HepG2 (cell line): ENCODE results near the gene CPNE8. TPM values are rescaled to one million over a fixed set of nuclear protein-coding genes. Genes with fewer than 3 reads are reported as not detected.

Experiments
- ATAC-seq: fragments of 200-7000 bp; cut with Tn5 transposase; 3 replicates; pipeline ENCODE4 v1.9.1; 2020; ENCODE audit warnings: mild to moderate bottlenecking, moderate library complexity
- BruUV-seq: library from RNA; stranded (reverse); fragments of 400-500 nt; replicated peaks from 2 replicates; lab custom pipeline; 2021; lab: Mats Ljungman, UMichigan
- CTCF ChIA-PET: fragments of 300-600 bp; formaldehyde crosslinking; extraction: SDS; loops from one replicate; lab custom pipeline; 2021; ENCODE audit warnings: low total read pairs, inconsistent platforms, low intra/inter-chr PET ratio; lab: Yijun Ruan, JAX
- POLR2A ChIA-PET: fragments of 350-600 bp; sonication (Branson Sonifier 250); formaldehyde crosslinking; loops from one replicate; lab custom pipeline; 2020; ENCODE audit warnings: antibody characterized with exemption, inconsistent platforms; lab: Yijun Ruan, JAX
- DNase-seq: peaks from one replicate; pipeline ENCODE4 v3.0.0-alpha.2; 2015; ENCODE audit warnings: low spot score
- FAIRE-seq: peaks from 3 replicates; lab custom pipeline; 2011; peaks lifted over from hg19 to GRCh38; lab: Jason Lieb, UNC
- H2AFZ ChIP-seq: one replicate; pipeline ENCODE4 v1.6.1; 2011; ENCODE audit warnings: low read length, inconsistent platforms
- H3K27ac ChIP-seq: fragments of 300-600 bp; 3 replicates; pipeline ENCODE4 v1.8.0; 2011; ENCODE audit warnings: mixed run types, mild to moderate bottlenecking, mixed read lengths, low read length, inconsistent platforms; ENCODE audit not compliant: insufficient read depth; ENCODE audit errors: extremely low read length
- H3K27me3 ChIP-seq, 2 experiments: fragments of 200-600 bp in 1 of 2; 2 replicates in 1 of 2; 3 replicates in 1 of 2; pipeline versions ENCODE4 v1.6.0 to v1.8.0; 2011; ENCODE audit warnings: low read length in 2 of 2, mild to moderate bottlenecking in 2 of 2, moderate library complexity in 2 of 2, inconsistent platforms in 1 of 2; ENCODE audit not compliant: insufficient read depth in 2 of 2, control insufficient read depth in 1 of 2
- H3K36me3 ChIP-seq, 2 experiments: fragments of 200-600 bp in 1 of 2; replicated peaks in 1 of 2; 2 replicates in 1 of 2; 3 replicates in 1 of 2; pipeline versions ENCODE4 v1.5.1 to v1.8.0; 2011; ENCODE audit warnings: low read length in 2 of 2, inconsistent platforms in 1 of 2; ENCODE audit not compliant: insufficient read depth in 2 of 2, control insufficient read depth in 1 of 2
- H3K4me1 ChIP-seq: 2 replicates; pipeline ENCODE4 v1.5.1; 2012; ENCODE audit warnings: low read length, inconsistent platforms; ENCODE audit not compliant: insufficient read depth
- H3K4me2 ChIP-seq: 2 replicates; pipeline ENCODE4 v1.6.0; 2011; ENCODE audit warnings: low read depth, low read length, inconsistent platforms
- H3K4me3 ChIP-seq, 3 experiments: fragments of 200-600 bp in 1 of 3; sonication (generic), shearing (Covaris generic) in 1 of 3; replicated peaks in 1 of 3; 2 replicates each; pipeline ENCODE4 v1.5.1; 2011 to 2016; ENCODE audit warnings: low read length in 3 of 3, inconsistent platforms in 2 of 3, low read depth in 2 of 3, mild to moderate bottlenecking in 2 of 3, control low read depth in 1 of 3, mixed read lengths in 1 of 3; ENCODE audit not compliant: insufficient read depth in 1 of 3
- H3K79me2 ChIP-seq: one replicate; pipeline ENCODE4 v1.6.1; 2011; ENCODE audit warnings: low read length, inconsistent platforms; ENCODE audit not compliant: insufficient read depth
- H3K9ac ChIP-seq: 2 replicates; pipeline ENCODE4 v1.6.0; 2011; ENCODE audit warnings: mild to moderate bottlenecking, low read depth, low read length, inconsistent platforms; ENCODE audit not compliant: insufficient read depth
- H3K9me3 ChIP-seq: 2 replicates; pipeline ENCODE4 v1.5.1; 2012; ENCODE audit warnings: mild to moderate bottlenecking, low read length
- H4K20me1 ChIP-seq: 2 replicates; pipeline ENCODE4 v1.6.0; 2011; ENCODE audit warnings: inconsistent platforms, mild to moderate bottlenecking, low read length, moderate library complexity; ENCODE audit not compliant: insufficient read depth
- CBX5 ChIP-seq: sonication (generic); formaldehyde crosslinking; IDR thresholded peaks from 2 replicates; pipeline ENCODE4 v1.4.0; 2020; ENCODE audit warnings: missing genetic modification reagents, borderline replicate concordance
- CSRNP2 ChIP-seq: sonication (generic); formaldehyde crosslinking; conservative IDR thresholded peaks from 2 replicates; pipeline ENCODE4 v1.8.0; 2022; ENCODE audit warnings: low read depth, missing genetic modification reagents
- DRAP1 ChIP-seq: IDR thresholded peaks from 2 replicates; pipeline ENCODE4 v1.6.1; 2016; ENCODE audit warnings: missing genetic modification reagents, missing compliant biosample characterization
- DZIP1 ChIP-seq: sonication (generic); formaldehyde crosslinking; IDR thresholded peaks from 2 replicates; pipeline ENCODE4 v1.5.0; 2020; ENCODE audit warnings: mild to moderate bottlenecking, missing genetic modification reagents
- EP300 ChIP-seq, 3 experiments: sonication (generic) in 1 of 3; formaldehyde crosslinking in 1 of 3; IDR thresholded peaks; 2 replicates each; pipeline versions ENCODE4 v1.5.1 to v1.6.1; 2011 to 2020; ENCODE audit warnings: low read depth in 2 of 3, low read length in 2 of 3, borderline replicate concordance in 1 of 3, improper control_type of control experiment in 1 of 3, mild to moderate bottlenecking in 1 of 3, missing genetic modification reagents in 1 of 3, moderate library complexity in 1 of 3
- FOSL1 ChIP-seq: sonication (generic); formaldehyde crosslinking; IDR thresholded peaks from 2 replicates; pipeline ENCODE4 v1.9.0; 2021; ENCODE audit warnings: missing genetic modification reagents, borderline replicate concordance
- GATA4 ChIP-seq: sonication (generic); IDR thresholded peaks from 2 replicates; pipeline ENCODE4 v1.6.1; 2016; ENCODE audit warnings: antibody characterized with exemption, low read depth, borderline replicate concordance
- GFI1 ChIP-seq: sonication (generic); formaldehyde crosslinking; IDR thresholded peaks from 2 replicates; pipeline ENCODE4 v1.5.0; 2020; ENCODE audit warnings: missing genetic modification reagents, mild to moderate bottlenecking, borderline replicate concordance
- HHEX ChIP-seq: IDR thresholded peaks from 2 replicates; pipeline ENCODE4 v1.6.1; 2016; ENCODE audit warnings: control low read depth
- HOXA3 ChIP-seq: sonication (generic); formaldehyde crosslinking; IDR thresholded peaks from 2 replicates; pipeline ENCODE4 v1.5.0; 2020; ENCODE audit warnings: missing genetic modification reagents
- HOXA9 ChIP-seq: sonication (generic); formaldehyde crosslinking; IDR thresholded peaks from 2 replicates; pipeline ENCODE4 v1.8.1; 2022; ENCODE audit warnings: missing genetic modification reagents, mild to moderate bottlenecking, moderate library complexity, borderline replicate concordance
- SAP130 ChIP-seq: IDR thresholded peaks from 2 replicates; pipeline ENCODE4 v1.6.1; 2016; ENCODE audit warnings: low read depth
- TARDBP ChIP-seq: sonication (generic); formaldehyde crosslinking; IDR thresholded peaks from 2 replicates; pipeline ENCODE4 v1.8.0; 2022; ENCODE audit warnings: mild to moderate bottlenecking, missing genetic modification reagents
- ZNF276 ChIP-seq: sonication (generic); formaldehyde crosslinking; IDR thresholded peaks from 2 replicates; pipeline ENCODE4 v1.4.0; 2020; ENCODE audit warnings: mild to moderate bottlenecking, low read depth, missing genetic modification reagents
- ZNF468 ChIP-seq: sonication (generic); formaldehyde crosslinking; IDR thresholded peaks from 2 replicates; pipeline ENCODE4 v1.8.0; 2022; ENCODE audit warnings: mild to moderate bottlenecking, moderate library complexity, missing genetic modification reagents
- ZNF547 ChIP-seq: sonication (generic); formaldehyde crosslinking; IDR thresholded peaks from 2 replicates; pipeline ENCODE4 v1.5.1; 2020; ENCODE audit warnings: mild to moderate bottlenecking, missing genetic modification reagents
- ZNF780A ChIP-seq: sonication (generic); formaldehyde crosslinking; IDR thresholded peaks from 2 replicates; pipeline ENCODE4 v1.8.0; 2022; ENCODE audit warnings: mild to moderate bottlenecking, missing genetic modification reagents, moderate library complexity
- ZNF782 ChIP-seq: sonication (generic); formaldehyde crosslinking; IDR thresholded peaks from 2 replicates; pipeline ENCODE4 v1.4.0; 2020; ENCODE audit warnings: missing genetic modification reagents, mild to moderate bottlenecking, borderline replicate concordance
- WGBS: methylation state at CpG from one replicate; pipeline ENCODE4 v1.1.6; 2017; ENCODE audit warnings: low lambda C conversion rate; 5-methylcytosine and 5-hydroxymethylcytosine counted together
- in situ Hi-C: cut with HindIII; loops from 2 replicates; pipeline ENCODE4 v1.10.0; 2017; ENCODE audit warnings: low pct_unique_long_range_greater_than_20kb; ENCODE audit not compliant: extremely low pct_ligation_motif_present
- intact Hi-C: fragments of 100-400 bp; cut with micrococcal nuclease; formaldehyde crosslinking; loops from one replicate; pipeline ENCODE4 v1.10.0; 2022; ENCODE audit not compliant: unreplicated experiment
- polyA plus RNA-seq, 8 experiments: library from polyadenylated mRNA; depleted of rRNA in 3 of 8; stranded (reverse) in 7 of 8; unstranded in 1 of 8; fragments of >200 nt; fragmentation: Illumina TruSeq in 4 of 8; extraction: Trizol in 4 of 8; gene quantifications; 2 replicates each; pipeline versions ENCODE4 v1.2.1 to v1.2.3, GENCODE V29; 2011 to 2016; ENCODE audit warnings: low read depth in 4 of 8, missing spikeins in 1 of 8, mixed read lengths in 1 of 8; ENCODE audit not compliant: insufficient read depth in 1 of 8
- total RNA-seq, 5 experiments: library from RNA; depleted of rRNA; stranded (reverse); fragments of >200 nt; fragmentation: Illumina TruSeq; extraction: Trizol; gene quantifications; 2 replicates each; pipeline ENCODE4 v1.2.3, GENCODE V29; 2016; ENCODE audit warnings: low read depth in 1 of 5

Gene CPNE8
- total and polyA plus RNA-seq, 2 of the 13 experiments (the other 11 are each of a cell fraction or from before 2014, with no cell fraction given) = 2.4 to 2.7 TPM

- no peak for TF ChIP-seq HOXA3
- no peak for TF ChIP-seq HHEX (CRISPR knock-in tag)
- no peak for TF ChIP-seq EP300 (IDR thresholded peaks at IDR 0.05; ENCODE audit: low read depth in 2 of 2, low read length in 2 of 2)
- no peak for TF ChIP-seq EP300 (CRISPR knock-in tag; IDR thresholded peaks at IDR 0.05; ENCODE audit: borderline replicate concordance)
- TF ChIP-seq, all 625 proteins: peak for 0
These were observed 81.7 kb downstream of the CPNE8 start (continued) for GRCh38 chr12:38823738-38824137.

- BruUV-seq = no TSS peak
- Histone ChIP-seq H3K4me3 (no peak overlapping the region), H2AFZ (no peak overlapping the region), H3K36me3 (no peaks in the 10 kb centered on the region), H3K4me2 (no peak overlapping the region), H3K4me1 (no peaks in the 10 kb centered on the region), H3K27ac (no peak overlapping the region), H3K79me2 (no peaks in the 10 kb centered on the region), H3K9me3 (no peaks in the 10 kb centered on the region), H4K20me1 (no peaks in the 10 kb centered on the region), H3K27me3 (no peaks in the 10 kb centered on the region), H3K9ac (no peak overlapping the region)
- CTCF ChIA-PET = no interaction called here
- WGBS = 28% methylated on average over 2 of the region's 2 CpGs
- FAIRE-seq (no peak), DNase-seq (no peak), ATAC-seq (no peak)
- in situ Hi-C loops = no loop called here
- intact Hi-C loops = no loop called here
- POLR2A ChIA-PET = no interaction called here
- TF ChIP-seq ZNF780A (no peak), ZNF782 (CRISPR knock-in tag) (no peak), ZNF468 (CRISPR knock-in tag) (no peak), DZIP1 (CRISPR knock-in tag) (no peak), FOSL1 (CRISPR knock-in tag) (no peak), CBX5 (CRISPR knock-in tag) (no peak), ZNF547 (CRISPR knock-in tag) (no peak), SAP130 (CRISPR knock-in tag) (no peak), GFI1 (no peak), ZNF276 (CRISPR knock-in tag) (no peak), DRAP1 (CRISPR knock-in tag) (no peak), TARDBP (CRISPR knock-in tag) (no peak), GATA4 (no peak), CSRNP2 (no peak), HOXA9 (no peak)
These were observed 82.1 kb downstream of the CPNE8 start for GRCh38 chr12:38823314-38823713.
